HG03066 (cell line): ENCODE measurements around the gene ROBO1.

Experiments
- ATAC-seq: cut with Tn5 transposase; IDR thresholded peaks from one replicate; pipeline ENCODE4 v1.9.1; 2021; ENCODE audit warnings: low read depth; ENCODE audit not compliant: unreplicated experiment

Gene ROBO1

GRCh38 chr3:79255292-79255691 lies 512.5 kb downstream of the ROBO1 start:
- ATAC-seq, result no peak

- no peak for ATAC-seq
Measured at GRCh38 chr3:79253704-79254103, 514.1 kb downstream of the ROBO1 start.

GRCh38 chr3:79253271-79253670 lies 514.5 kb downstream of the ROBO1 start:
- ATAC-seq, result no peak

- no peak for ATAC-seq
Measured at GRCh38 chr3:79250746-79251145, 517.1 kb downstream of the ROBO1 start.

GRCh38 chr3:79249701-79250100 lies 518.1 kb downstream of the ROBO1 start:
- no peak for ATAC-seq

GRCh38 chr3:79247725-79248043 lies 520.1 kb downstream of the ROBO1 start:
- no peak for ATAC-seq

GRCh38 chr3:79246875-79247724 lies 520.7 kb downstream of the ROBO1 start:
- ATAC-seq, result no peak

- no peak for ATAC-seq
Measured at GRCh38 chr3:79245284-79246138, 522.3 kb downstream of the ROBO1 start.

- no peak for ATAC-seq
Measured at GRCh38 chr3:79236496-79236895, 531.3 kb downstream of the ROBO1 start.

- no peak for ATAC-seq
Measured at GRCh38 chr3:79233431-79234060, 534.3 kb downstream of the ROBO1 start.

GRCh38 chr3:79230266-79230665 lies 537.5 kb downstream of the ROBO1 start:
- ATAC-seq, result no peak

GRCh38 chr3:79217096-79217495 lies 550.7 kb downstream of the ROBO1 start:
- no peak for ATAC-seq

- ATAC-seq, result no peak
Measured at GRCh38 chr3:79215286-79215685, 552.5 kb downstream of the ROBO1 start.

GRCh38 chr3:79211586-79212359 lies 556.0 kb downstream of the ROBO1 start:
- no peak for ATAC-seq

GRCh38 chr3:79204351-79204750 lies 563.4 kb downstream of the ROBO1 start:
- ATAC-seq, result no peak

GRCh38 chr3:79203144-79203519 lies 564.7 kb downstream of the ROBO1 start:
- ATAC-seq, result no peak

GRCh38 chr3:79202471-79203143 lies 565.2 kb downstream of the ROBO1 start:
- no peak for ATAC-seq

- ATAC-seq, result no peak
Measured at GRCh38 chr3:79200456-79200855, 567.3 kb downstream of the ROBO1 start.

- ATAC-seq, result no peak
Measured at GRCh38 chr3:79199966-79200365, 567.8 kb downstream of the ROBO1 start.

GRCh38 chr3:79187426-79187825 lies 580.4 kb downstream of the ROBO1 start:
- ATAC-seq, result no peak
